ENCODE measurements around the gene RXRA.

RXRA gene

DNA sequence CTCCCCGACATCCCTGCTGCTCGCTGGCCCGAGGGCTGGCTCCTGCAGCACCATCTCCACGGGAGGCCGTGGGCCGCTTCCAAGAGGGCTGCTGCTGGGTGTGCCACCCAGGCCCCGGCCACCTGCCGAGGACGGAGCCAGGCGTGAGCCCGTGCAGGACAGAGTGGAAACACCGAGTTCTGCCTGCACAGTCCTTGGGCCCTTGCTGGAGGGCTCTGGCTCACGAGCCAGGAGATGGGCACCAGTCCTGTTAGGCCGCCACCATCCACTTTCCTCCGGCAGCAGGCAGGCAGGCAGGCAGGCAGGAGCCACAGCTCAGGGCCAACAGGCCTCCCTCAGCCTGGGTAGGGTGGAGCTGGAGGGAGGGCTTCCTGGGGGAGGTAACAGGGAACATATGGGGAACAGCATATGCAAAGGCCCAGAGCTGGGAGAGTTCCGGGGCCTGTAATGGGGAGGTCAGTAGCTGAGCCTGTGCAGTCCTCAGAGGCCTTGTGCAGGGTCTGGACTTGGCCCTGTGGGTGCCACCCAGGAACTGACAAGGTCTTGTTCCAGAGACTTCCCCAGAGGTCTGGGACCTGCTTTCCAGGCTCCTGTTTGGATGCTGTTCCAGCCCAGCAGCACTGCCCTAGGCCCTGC lies 31.9 kb downstream of the RXRA start (continued):
- TF ChIP-seq, protein P1, sequence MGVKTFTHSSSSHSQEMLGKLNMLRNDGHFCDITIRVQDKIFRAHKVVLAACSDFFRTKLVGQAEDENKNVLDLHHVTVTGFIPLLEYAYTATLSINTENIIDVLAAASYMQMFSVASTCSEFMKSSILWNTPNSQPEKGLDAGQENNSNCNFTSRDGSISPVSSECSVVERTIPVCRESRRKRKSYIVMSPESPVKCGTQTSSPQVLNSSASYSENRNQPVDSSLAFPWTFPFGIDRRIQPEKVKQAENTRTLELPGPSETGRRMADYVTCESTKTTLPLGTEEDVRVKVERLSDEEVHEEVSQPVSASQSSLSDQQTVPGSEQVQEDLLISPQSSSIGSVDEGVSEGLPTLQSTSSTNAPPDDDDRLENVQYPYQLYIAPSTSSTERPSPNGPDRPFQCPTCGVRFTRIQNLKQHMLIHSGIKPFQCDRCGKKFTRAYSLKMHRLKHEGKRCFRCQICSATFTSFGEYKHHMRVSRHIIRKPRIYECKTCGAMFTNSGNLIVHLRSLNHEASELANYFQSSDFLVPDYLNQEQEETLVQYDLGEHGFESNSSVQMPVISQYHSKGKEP (tag by site-specific recombination; IDR thresholded peaks at IDR 0.05): no peak
- TF ChIP-seq GLIS1 (tag by site-specific recombination; IDR thresholded peaks at IDR 0.05) (peak; percentile 77), ZNF214 (tag by site-specific recombination; IDR thresholded peaks at IDR 0.05; ENCODE audit: borderline replicate concordance) (no peak), KLF16 (tag by site-specific recombination; IDR thresholded peaks at IDR 0.05) (no peak), ZNF549 (tag by site-specific recombination; IDR thresholded peaks at IDR 0.05) (no peak), ZFP69B (tag by site-specific recombination; IDR thresholded peaks at IDR 0.05) (no peak), ZNF555 (tag by site-specific recombination; conservative IDR thresholded peaks at IDR 0.05) (no peak), ZNF155 (tag by site-specific recombination; IDR thresholded peaks at IDR 0.05) (no peak), ZNF560 (tag by site-specific recombination; IDR thresholded peaks at IDR 0.05; ENCODE audit: borderline replicate concordance) (no peak), KLF1 (tag by site-specific recombination; IDR thresholded peaks at IDR 0.05) (no peak), ZNF792 (tag by site-specific recombination; IDR thresholded peaks at IDR 0.05) (no peak), ZNF658 (tag by site-specific recombination; IDR thresholded peaks at IDR 0.05) (no peak), ZNF366 (tag by site-specific recombination; conservative IDR thresholded peaks at IDR 0.05) (no peak), GLIS2 (tag by site-specific recombination; IDR thresholded peaks at IDR 0.05) (peak; percentile 53), ZNF23 (tag by site-specific recombination; IDR thresholded peaks at IDR 0.05; ENCODE audit: borderline replicate concordance) (no peak), ZIC2 (tag by site-specific recombination; IDR thresholded peaks at IDR 0.05) (peak; percentile 89), ZFHX2 (tag by site-specific recombination; conservative IDR thresholded peaks at IDR 0.05) (peak; percentile 35; the same call in 1 of the 2 replicates)
- TF ChIP-seq, protein P2, sequence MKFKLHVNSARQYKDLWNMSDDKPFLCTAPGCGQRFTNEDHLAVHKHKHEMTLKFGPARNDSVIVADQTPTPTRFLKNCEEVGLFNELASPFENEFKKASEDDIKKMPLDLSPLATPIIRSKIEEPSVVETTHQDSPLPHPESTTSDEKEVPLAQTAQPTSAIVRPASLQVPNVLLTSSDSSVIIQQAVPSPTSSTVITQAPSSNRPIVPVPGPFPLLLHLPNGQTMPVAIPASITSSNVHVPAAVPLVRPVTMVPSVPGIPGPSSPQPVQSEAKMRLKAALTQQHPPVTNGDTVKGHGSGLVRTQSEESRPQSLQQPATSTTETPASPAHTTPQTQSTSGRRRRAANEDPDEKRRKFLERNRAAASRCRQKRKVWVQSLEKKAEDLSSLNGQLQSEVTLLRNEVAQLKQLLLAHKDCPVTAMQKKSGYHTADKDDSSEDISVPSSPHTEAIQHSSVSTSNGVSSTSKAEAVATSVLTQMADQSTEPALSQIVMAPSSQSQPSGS (tag by site-specific recombination; IDR thresholded peaks at IDR 0.05; ENCODE audit: low read depth): no peak
- TF ChIP-seq, protein P3, sequence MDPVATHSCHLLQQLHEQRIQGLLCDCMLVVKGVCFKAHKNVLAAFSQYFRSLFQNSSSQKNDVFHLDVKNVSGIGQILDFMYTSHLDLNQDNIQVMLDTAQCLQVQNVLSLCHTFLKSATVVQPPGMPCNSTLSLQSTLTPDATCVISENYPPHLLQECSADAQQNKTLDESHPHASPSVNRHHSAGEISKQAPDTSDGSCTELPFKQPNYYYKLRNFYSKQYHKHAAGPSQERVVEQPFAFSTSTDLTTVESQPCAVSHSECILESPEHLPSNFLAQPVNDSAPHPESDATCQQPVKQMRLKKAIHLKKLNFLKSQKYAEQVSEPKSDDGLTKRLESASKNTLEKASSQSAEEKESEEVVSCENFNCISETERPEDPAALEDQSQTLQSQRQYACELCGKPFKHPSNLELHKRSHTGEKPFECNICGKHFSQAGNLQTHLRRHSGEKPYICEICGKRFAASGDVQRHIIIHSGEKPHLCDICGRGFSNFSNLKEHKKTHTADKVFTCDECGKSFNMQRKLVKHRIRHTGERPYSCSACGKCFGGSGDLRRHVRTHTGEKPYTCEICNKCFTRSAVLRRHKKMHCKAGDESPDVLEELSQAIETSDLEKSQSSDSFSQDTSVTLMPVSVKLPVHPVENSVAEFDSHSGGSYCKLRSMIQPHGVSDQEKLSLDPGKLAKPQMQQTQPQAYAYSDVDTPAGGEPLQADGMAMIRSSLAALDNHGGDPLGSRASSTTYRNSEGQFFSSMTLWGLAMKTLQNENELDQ (tag by site-specific recombination; IDR thresholded peaks at IDR 0.05; ENCODE audit: low read depth): no peak
- TF ChIP-seq, protein P4, sequence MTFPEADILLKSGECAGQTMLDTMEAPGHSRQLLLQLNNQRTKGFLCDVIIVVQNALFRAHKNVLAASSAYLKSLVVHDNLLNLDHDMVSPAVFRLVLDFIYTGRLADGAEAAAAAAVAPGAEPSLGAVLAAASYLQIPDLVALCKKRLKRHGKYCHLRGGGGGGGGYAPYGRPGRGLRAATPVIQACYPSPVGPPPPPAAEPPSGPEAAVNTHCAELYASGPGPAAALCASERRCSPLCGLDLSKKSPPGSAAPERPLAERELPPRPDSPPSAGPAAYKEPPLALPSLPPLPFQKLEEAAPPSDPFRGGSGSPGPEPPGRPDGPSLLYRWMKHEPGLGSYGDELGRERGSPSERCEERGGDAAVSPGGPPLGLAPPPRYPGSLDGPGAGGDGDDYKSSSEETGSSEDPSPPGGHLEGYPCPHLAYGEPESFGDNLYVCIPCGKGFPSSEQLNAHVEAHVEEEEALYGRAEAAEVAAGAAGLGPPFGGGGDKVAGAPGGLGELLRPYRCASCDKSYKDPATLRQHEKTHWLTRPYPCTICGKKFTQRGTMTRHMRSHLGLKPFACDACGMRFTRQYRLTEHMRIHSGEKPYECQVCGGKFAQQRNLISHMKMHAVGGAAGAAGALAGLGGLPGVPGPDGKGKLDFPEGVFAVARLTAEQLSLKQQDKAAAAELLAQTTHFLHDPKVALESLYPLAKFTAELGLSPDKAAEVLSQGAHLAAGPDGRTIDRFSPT (tag by site-specific recombination; IDR thresholded peaks at IDR 0.05): no peak
- TF ChIP-seq, protein P5, sequence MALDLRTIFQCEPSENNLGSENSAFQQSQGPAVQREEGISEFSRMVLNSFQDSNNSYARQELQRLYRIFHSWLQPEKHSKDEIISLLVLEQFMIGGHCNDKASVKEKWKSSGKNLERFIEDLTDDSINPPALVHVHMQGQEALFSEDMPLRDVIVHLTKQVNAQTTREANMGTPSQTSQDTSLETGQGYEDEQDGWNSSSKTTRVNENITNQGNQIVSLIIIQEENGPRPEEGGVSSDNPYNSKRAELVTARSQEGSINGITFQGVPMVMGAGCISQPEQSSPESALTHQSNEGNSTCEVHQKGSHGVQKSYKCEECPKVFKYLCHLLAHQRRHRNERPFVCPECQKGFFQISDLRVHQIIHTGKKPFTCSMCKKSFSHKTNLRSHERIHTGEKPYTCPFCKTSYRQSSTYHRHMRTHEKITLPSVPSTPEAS (tag by site-specific recombination; IDR thresholded peaks at IDR 0.05): no peak
- TF ChIP-seq, protein P6, sequence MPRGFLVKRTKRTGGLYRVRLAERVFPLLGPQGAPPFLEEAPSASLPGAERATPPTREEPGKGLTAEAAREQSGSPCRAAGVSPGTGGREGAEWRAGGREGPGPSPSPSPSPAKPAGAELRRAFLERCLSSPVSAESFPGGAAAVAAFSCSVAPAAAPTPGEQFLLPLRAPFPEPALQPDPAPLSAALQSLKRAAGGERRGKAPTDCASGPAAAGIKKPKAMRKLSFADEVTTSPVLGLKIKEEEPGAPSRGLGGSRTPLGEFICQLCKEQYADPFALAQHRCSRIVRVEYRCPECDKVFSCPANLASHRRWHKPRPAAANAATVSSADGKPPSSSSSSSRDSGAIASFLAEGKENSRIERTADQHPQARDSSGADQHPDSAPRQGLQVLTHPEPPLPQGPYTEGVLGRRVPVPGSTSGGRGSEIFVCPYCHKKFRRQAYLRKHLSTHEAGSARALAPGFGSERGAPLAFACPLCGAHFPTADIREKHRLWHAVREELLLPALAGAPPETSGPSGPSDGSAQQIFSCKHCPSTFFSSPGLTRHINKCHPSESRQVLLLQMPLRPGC (tag by site-specific recombination; IDR thresholded peaks at IDR 0.05): no peak

Measured in HEK293 (cell line).